H1 (cell line): ENCODE data around the gene CCNL2. TPM values are rescaled to one million over a fixed set of nuclear protein-coding genes. Genes with fewer than 3 reads are reported as not detected.

Source experiments
- CTCF ChIA-PET: fragments of 300-600 bp; sonication (Branson Sonifier 250); formaldehyde crosslinking; loops from one replicate; lab custom pipeline; 2021; ENCODE audit not compliant: partially characterized antibody; lab: Charles Lee
- POLR2A ChIA-PET: fragments of 300-600 bp; sonication (Branson Sonifier 250); formaldehyde crosslinking; loops from one replicate; lab custom pipeline; 2021; ENCODE audit warnings: inconsistent platforms; ENCODE audit not compliant: partially characterized antibody; lab: Charles Lee
- DNase-seq, 2 experiments: peaks; one replicate each; pipeline versions ENCODE4 v3.0.0 to v3.0.0-alpha.2; 2010 to 2022; ENCODE audit warnings: low spot score in 2 of 2, low read depth in 1 of 2, mixed read lengths in 1 of 2
- FAIRE-seq: peaks from 2 replicates; lab custom pipeline; 2011; peaks lifted over from hg19 to GRCh38; lab: Jason Lieb, UNC
- H2AFZ ChIP-seq: 2 replicates; pipeline ENCODE4 v1.8.1; 2012; ENCODE audit warnings: low read length, inconsistent platforms
- H2AK5ac ChIP-seq: 2 replicates; pipeline ENCODE4 v1.6.1; 2013; ENCODE audit warnings: low read depth, low read length
- H2BK120ac ChIP-seq: replicated peaks from 2 replicates; pipeline ENCODE3; 2013; ENCODE audit warnings: low read depth, low read length, inconsistent platforms
- H2BK12ac ChIP-seq: 2 replicates; pipeline ENCODE4 v1.6.1; 2013; ENCODE audit warnings: low read depth, low read length
- H2BK15ac ChIP-seq: 2 replicates; pipeline ENCODE4 v1.6.1; 2013; ENCODE audit warnings: low read length
- H2BK20ac ChIP-seq: 2 replicates; pipeline ENCODE4 v1.6.1; 2013; ENCODE audit warnings: low read length
- H2BK5ac ChIP-seq: 2 replicates; pipeline ENCODE4 v1.6.1; 2013; ENCODE audit warnings: low read depth, low read length
- H3K14ac ChIP-seq: 2 replicates; pipeline ENCODE4 v1.6.1; 2013; ENCODE audit warnings: inconsistent platforms; ENCODE audit not compliant: insufficient read length
- H3K18ac ChIP-seq: 2 replicates; pipeline ENCODE4 v1.6.1; 2013; ENCODE audit warnings: low read length; ENCODE audit errors: extremely low read depth
- H3K23ac ChIP-seq: 2 replicates; pipeline ENCODE4 v1.6.1; 2013; ENCODE audit warnings: inconsistent platforms; ENCODE audit not compliant: insufficient read length
- H3K23me2 ChIP-seq: 2 replicates; pipeline ENCODE4 v1.6.1; 2013; ENCODE audit warnings: low read depth, low read length
- H3K27ac ChIP-seq: 2 replicates; pipeline ENCODE4 v1.6.1; 2011; ENCODE audit warnings: low read depth, low read length, inconsistent platforms
- H3K27me3 ChIP-seq, 4 experiments: replicated peaks in 1 of 4; 1 replicate in 1 of 4; 2 replicates in 3 of 4; pipeline versions ENCODE4 v1.6.1 to v1.8.1; 2011 to 2013; ENCODE audit warnings: low read length in 3 of 4, mild to moderate bottlenecking in 3 of 4, inconsistent platforms in 2 of 4, mixed read lengths in 2 of 4, moderate library complexity in 1 of 4; ENCODE audit not compliant: control insufficient read depth in 3 of 4, insufficient read depth in 3 of 4; ENCODE audit errors: extremely low read depth in 1 of 4
- H3K36me3 ChIP-seq, 4 experiments: 2 replicates each; pipeline versions ENCODE4 v1.6.1 to v1.8.1; 2011 to 2013; ENCODE audit warnings: mild to moderate bottlenecking in 4 of 4, low read length in 3 of 4, moderate library complexity in 2 of 4, control low read depth in 1 of 4, inconsistent platforms in 1 of 4; ENCODE audit not compliant: insufficient read depth in 4 of 4, control insufficient read depth in 2 of 4
- H3K4ac ChIP-seq: replicated peaks from 2 replicates; pipeline ENCODE3; 2013; ENCODE audit warnings: low read length, low read depth, mixed read lengths, inconsistent platforms; ENCODE audit not compliant: insufficient read length
- H3K4me1 ChIP-seq, 4 experiments: replicated peaks in 1 of 4; 1 replicate in 1 of 4; 2 replicates in 3 of 4; pipeline versions ENCODE4 v1.6.1 to v1.8.1; 2011 to 2013; ENCODE audit warnings: low read length in 3 of 4, inconsistent platforms in 2 of 4, mixed read lengths in 1 of 4; ENCODE audit not compliant: insufficient read depth in 4 of 4, control insufficient read depth in 3 of 4
- H3K4me2 ChIP-seq, 2 experiments: 2 replicates each; pipeline versions ENCODE4 v1.6.1 to v1.8.1; 2011 to 2013; ENCODE audit warnings: low read depth in 2 of 2, low read length in 2 of 2, control low read depth in 1 of 2, inconsistent platforms in 1 of 2, mild to moderate bottlenecking in 1 of 2; ENCODE audit not compliant: insufficient read depth in 1 of 2
- H3K4me3 ChIP-seq, 4 experiments: fragments of 200-600, 300-600 bp in 1 of 4; sonication (generic), shearing (Covaris generic), sonication (Bioruptor Twin) in 1 of 4; 2 replicates each; pipeline versions ENCODE4 v1.5.1 to v1.8.1; 2011 to 2016; ENCODE audit warnings: low read length in 4 of 4, low read depth in 3 of 4, control low read depth in 2 of 4, inconsistent platforms in 2 of 4, mild to moderate bottlenecking in 2 of 4, mixed read lengths in 1 of 4, moderate library complexity in 1 of 4; ENCODE audit not compliant: insufficient read depth in 2 of 4; ENCODE audit errors: extremely low read depth in 1 of 4
- H3K56ac ChIP-seq: replicated peaks from 2 replicates; pipeline ENCODE3; 2013; ENCODE audit warnings: low read depth, mild to moderate bottlenecking, mixed read lengths, low read length, inconsistent platforms; ENCODE audit not compliant: insufficient read length
- H3K79me1 ChIP-seq: 2 replicates; pipeline ENCODE4 v1.6.1; 2013; ENCODE audit warnings: low read depth, low read length, control low read depth
- H3K79me2 ChIP-seq, 2 experiments: 2 replicates each; pipeline versions ENCODE4 v1.6.1 to v1.8.1; 2012 to 2013; ENCODE audit warnings: low read length in 2 of 2, mild to moderate bottlenecking in 2 of 2, inconsistent platforms in 1 of 2; ENCODE audit not compliant: insufficient read depth in 2 of 2, control insufficient read depth in 1 of 2
- H3K9ac ChIP-seq, 4 experiments: replicated peaks in 1 of 4; 1 replicate in 1 of 4; 2 replicates in 3 of 4; pipeline versions ENCODE4 v1.6.1 to v1.8.1; 2011 to 2013; ENCODE audit warnings: low read depth in 3 of 4, low read length in 3 of 4, control low read depth in 2 of 4, mild to moderate bottlenecking in 2 of 4, moderate library complexity in 2 of 4, inconsistent platforms in 1 of 4; ENCODE audit errors: extremely low read depth in 1 of 4
- H3K9me3 ChIP-seq, 2 experiments: 2 replicates each; pipeline versions ENCODE4 v1.6.1 to v1.8.1; 2012 to 2013; ENCODE audit warnings: mild to moderate bottlenecking in 2 of 2, moderate library complexity in 2 of 2, control low read depth in 1 of 2, inconsistent platforms in 1 of 2, low read depth in 1 of 2, low read length in 1 of 2, mixed read lengths in 1 of 2; ENCODE audit not compliant: insufficient read depth in 2 of 2
- H4K20me1 ChIP-seq, 2 experiments: replicated peaks in 1 of 2; 2 replicates each; pipeline versions ENCODE3 to v1.8.1; 2011 to 2013; ENCODE audit warnings: inconsistent platforms in 2 of 2, low read length in 2 of 2, mild to moderate bottlenecking in 1 of 2; ENCODE audit not compliant: insufficient read depth in 2 of 2, control insufficient read depth in 1 of 2
- H4K5ac ChIP-seq: 2 replicates; pipeline ENCODE4 v1.6.1; 2013; ENCODE audit warnings: low read length, low read depth, mixed read lengths, inconsistent platforms; ENCODE audit not compliant: insufficient read length
- H4K8ac ChIP-seq: 2 replicates; pipeline ENCODE4 v1.8.0; 2013; ENCODE audit warnings: mild to moderate bottlenecking, moderate library complexity, low read length, inconsistent platforms; ENCODE audit not compliant: insufficient read depth; ENCODE audit errors: extremely low read depth
- H4K91ac ChIP-seq: replicated peaks from 2 replicates; pipeline ENCODE3; 2013; ENCODE audit warnings: low read length, mixed read lengths, inconsistent platforms; ENCODE audit not compliant: insufficient read length
- CTCF ChIP-seq, 3 experiments: IDR thresholded peaks; 1 replicate in 2 of 3; 2 replicates in 1 of 3; pipeline versions ENCODE4 v1.5.1 to v1.6.1; 2011; ENCODE audit warnings: low read length in 3 of 3, mild to moderate bottlenecking in 3 of 3, inconsistent platforms in 2 of 3, low read depth in 1 of 3, moderate library complexity in 1 of 3; ENCODE audit not compliant: insufficient read depth in 1 of 3; ENCODE audit errors: control extremely low read depth in 1 of 3
- GABPA ChIP-seq: IDR thresholded peaks from 2 replicates; pipeline ENCODE4 v1.6.1; 2011; ENCODE audit warnings: mild to moderate bottlenecking, low read length, moderate library complexity, borderline replicate concordance; ENCODE audit not compliant: insufficient read depth
- POLR2AphosphoS5 ChIP-seq: IDR thresholded peaks from 2 replicates; pipeline ENCODE4 v1.6.1; 2011; ENCODE audit warnings: low read depth, low read length
- POU5F1 ChIP-seq: IDR thresholded peaks from 2 replicates; pipeline ENCODE4 v1.6.1; 2011; ENCODE audit warnings: low read depth, mild to moderate bottlenecking, low read length, moderate library complexity
- RAD21 ChIP-seq, 2 experiments: IDR thresholded peaks in 1 of 2; conservative IDR thresholded peaks in 1 of 2; 2 replicates each; pipeline ENCODE4 v1.6.1; 2011; ENCODE audit warnings: low read depth in 2 of 2, low read length in 2 of 2, improper control_type of control experiment in 1 of 2, inconsistent platforms in 1 of 2, mild to moderate bottlenecking in 1 of 2, moderate library complexity in 1 of 2
- SP2 ChIP-seq: IDR thresholded peaks from 2 replicates; pipeline ENCODE4 v1.6.1; 2012; ENCODE audit warnings: mild to moderate bottlenecking, low read length, inconsistent platforms
- SP4 ChIP-seq: IDR thresholded peaks from 2 replicates; pipeline ENCODE4 v1.6.1; 2012; ENCODE audit warnings: low read length, inconsistent platforms
- WGBS, 2 experiments: shearing (Covaris generic) in 1 of 2; methylation state at CpG; one replicate each; pipeline versions ENCODE4 v1.1.6 to v1.1.7; 2013 to 2015; ENCODE audit warnings: low lambda C conversion rate in 2 of 2, mixed read lengths in 2 of 2, inconsistent platforms in 1 of 2, low coverage in 1 of 2, missing lambda C conversion rate in 1 of 2; ENCODE audit not compliant: insufficient replicate concordance in 2 of 2, insufficient coverage in 1 of 2, insufficient read length in 1 of 2; ENCODE audit errors: extremely low coverage in 1 of 2, missing lambda C conversion rate in 1 of 2; 5-methylcytosine and 5-hydroxymethylcytosine counted together
- polyA plus RNA-seq, 7 experiments: library from polyadenylated mRNA; depleted of rRNA in 3 of 7; stranded (reverse) in 5 of 7; unstranded in 2 of 7; fragments of >200 nt in 5 of 7; fragments of 200-250 nt in 2 of 7; gene quantifications; 1 replicate in 5 of 7; 2 replicates in 1 of 7; 4 replicates in 1 of 7; pipeline versions ENCODE4 v1.2.1 to v1.2.3, GENCODE V29; 2011 to 2013; ENCODE audit warnings: missing spikeins in 2 of 7, mixed read lengths in 2 of 7
- total RNA-seq: library from RNA; stranded (reverse); fragmentation: NEBNext Ultra II Directional; extraction: Animal tissue kit (Norgen Biotek cat#: 25700); gene quantifications from 2 replicates; pipeline ENCODE4 v1.2.1, GENCODE V29; 2021

CCNL2 gene
- total and polyA plus RNA-seq, 2 of the 8 experiments (the other 6 are each of a cell fraction or from before 2014, with no cell fraction given): 79.8 to 120 TPM

DNA sequence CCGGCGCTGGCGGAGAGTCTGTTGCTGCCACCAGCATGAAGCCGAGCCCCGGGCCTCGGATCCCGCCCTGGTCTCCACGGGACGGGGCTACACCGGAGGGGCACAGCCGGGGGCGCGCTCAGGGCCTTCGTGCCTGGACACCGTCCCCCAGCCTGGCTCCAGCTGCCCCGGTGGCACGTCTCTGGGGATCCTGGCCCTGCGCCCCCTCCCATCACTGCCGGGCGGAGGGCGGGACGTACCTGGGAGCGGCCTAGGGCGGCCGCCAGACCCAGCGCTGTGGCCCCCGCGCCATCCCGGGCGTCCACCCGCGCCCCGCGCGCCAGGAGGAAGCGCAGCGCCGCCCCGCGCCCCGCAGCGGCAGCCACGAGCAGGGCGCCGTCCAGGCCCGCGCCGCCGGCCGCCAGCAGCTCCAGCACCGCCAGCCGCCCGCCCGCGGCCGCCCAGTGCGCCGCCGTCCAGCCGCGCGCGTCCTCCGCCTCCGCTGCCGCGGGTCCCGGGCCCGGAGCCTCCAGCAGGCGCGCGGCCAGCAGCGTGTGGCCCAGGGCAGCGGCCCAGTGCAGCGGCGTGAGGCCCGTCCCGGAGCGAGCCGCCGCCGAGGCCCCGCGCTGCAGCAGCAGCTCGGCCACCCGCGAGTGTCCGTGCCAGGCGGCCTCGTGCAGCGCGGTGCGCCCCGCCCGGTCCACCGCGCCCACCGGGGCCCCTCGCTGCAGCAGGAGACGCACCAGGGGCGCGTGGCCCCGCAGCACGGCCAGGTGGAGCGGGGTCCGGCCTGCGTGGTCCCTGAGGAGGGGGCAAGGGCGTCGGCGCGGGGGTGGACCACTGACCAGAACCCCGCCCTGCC, 20.9 kb upstream of the CCNL2 start:
- no peaks in the 10 kb centered on the region for H3K79me1 ChIP-seq
- H3K18ac ChIP-seq: peak overlapping the region; percentile 83
- no peaks in the 10 kb centered on the region for H3K36me3 ChIP-seq
- no peak overlapping the region; the same call in 1 of the 2 replicates for H3K27ac ChIP-seq
- peak overlapping the region in 1 of 4 experiments; percentile 85; a peak in 1 of 7 replicates for H3K9ac ChIP-seq
- H4K91ac ChIP-seq: peak overlapping the region; percentile 85
- DNase-seq: no peak
- H2AK5ac ChIP-seq: no peak overlapping the region
- FAIRE-seq: no peak
- H4K8ac ChIP-seq: peak overlapping the region; percentile 88
- WGBS, 2 experiments: 13% methylated on average over 38 of the region's 112 CpGs; no CpG with 5 or more reads in 1 of the 2 experiments
- peak overlapping the region; percentile 90; the same call in 1 of the 2 replicates for H2BK12ac ChIP-seq
- no peak overlapping the region for H4K5ac ChIP-seq
- no peak overlapping the region for H2BK20ac ChIP-seq
- ChIA-PET CTCF (interaction anchor here (0.7 to 1.3 kb wide), 4 partner anchors 10 to 85 kb away, joined by 3 to 5 read pairs (median 4); no protein-coding TSS in a partner anchor), POLR2A (interaction anchor here (0.6 to 22.9 kb wide), 9 partner anchors 9 to 101 kb away, joined by 3 to 515 read pairs (median 7); partner anchors contain the start of genes CCNL2, MRPL20 and VWA1)
- H3K23me2 ChIP-seq: peaks cover 6% of the 10 kb centered on the region; the same call in 1 of the 2 replicates
- H3K4me3 ChIP-seq: peak overlapping the region; percentile 7 to 50 (median 26); a peak in 6 of 8 replicates
- no peaks in the 10 kb centered on the region; a peak in 2 of 7 replicates for H3K27me3 ChIP-seq
- no peak overlapping the region for H3K23ac ChIP-seq
- H2BK15ac ChIP-seq: no peak overlapping the region; the same call in 1 of the 2 replicates
- no peaks in the 10 kb centered on the region for H4K20me1 ChIP-seq
- H3K4me1 ChIP-seq: peaks cover 0 to 29% (median 23%) of the 10 kb centered on the region in 4 experiments; a peak in 6 of 7 replicates
- peak overlapping the region; percentile 96 for H3K4ac ChIP-seq
- H2AFZ ChIP-seq: peak overlapping the region; percentile 3; the same call in 1 of the 2 replicates
- H3K79me2 ChIP-seq: no peaks in the 10 kb centered on the region
- no peaks in the 10 kb centered on the region for H3K9me3 ChIP-seq
- no peak overlapping the region for H2BK120ac ChIP-seq
- no peak overlapping the region for H3K14ac ChIP-seq
- H2BK5ac ChIP-seq: no peak overlapping the region
- peak overlapping the region; percentile 44 to 65; a peak in 3 of 4 replicates for H3K4me2 ChIP-seq
- no peak overlapping the region for H3K56ac ChIP-seq
- TF ChIP-seq GABPA (peak; percentile 18; the same call in 1 of the 2 replicates), CTCF (IDR thresholded peaks at IDR 0.05; ENCODE audit: control extremely low read depth in 1 of 3, insufficient read depth in 1 of 3, low read depth in 1 of 3, low read length in 3 of 3) (no peak; a peak in 1 of 4 replicates), POU5F1 (no peak), RAD21 (IDR thresholded peaks at IDR 0.05 in 1 of 2, conservative IDR thresholded peaks at IDR 0.05 in 1 of 2; ENCODE audit: low read depth in 2 of 2, low read length in 2 of 2) (no peak; a peak in 1 of 4 replicates), POLR2AphosphoS5 (no peak; the same call in 1 of the 2 replicates), SP4 (no peak), SP2 (no peak)
